Measurements from ENCODE around the gene TEKT5.
"Not testable (repeated sequence)": the region's sequence is repeated elsewhere in the genome, so short reads cannot be mapped to it uniquely, and the experiment has no call there.

Gene TEKT5

GRCh38 chr16:10657925-10658324, 36.8 kb downstream of the TEKT5 start:
- DNase-seq: no peak

GRCh38 chr16:10656618-10657017, 38.1 kb downstream of the TEKT5 start:
- no peak for DNase-seq

GRCh38 chr16:10655415-10655977, 39.2 kb downstream of the TEKT5 start:
- DNase-seq: no peak

GRCh38 chr16:10654592-10655414, 39.9 kb downstream of the TEKT5 start:
- DNase-seq: no peak

GRCh38 chr16:10652730-10653590, 41.8 kb downstream of the TEKT5 start:
- no peak for DNase-seq

GRCh38 chr16:10649098-10649497, 45.6 kb downstream of the TEKT5 start:
- DNase-seq: not testable (repeated sequence)

GRCh38 chr16:10647721-10648296, 46.9 kb downstream of the TEKT5 start:
- DNase-seq: no peak

- no peak for DNase-seq
These were observed 47.4 kb downstream of the TEKT5 start for GRCh38 chr16:10647264-10647720.

GRCh38 chr16:10646581-10647263, 48.0 kb downstream of the TEKT5 start:
- no peak for DNase-seq

- DNase-seq: no peak
These were observed 48.5 kb downstream of the TEKT5 start for GRCh38 chr16:10646228-10646580.

- DNase-seq: no peak
These were observed 50.6 kb downstream of the TEKT5 start for GRCh38 chr16:10644092-10644491.

GRCh38 chr16:10642964-10643363, 51.8 kb downstream of the TEKT5 start:
- no peak for DNase-seq

GRCh38 chr16:10641953-10642949, 52.5 kb downstream of the TEKT5 start:
- no peak for DNase-seq

GRCh38 chr16:10641555-10641952, 53.2 kb downstream of the TEKT5 start:
- DNase-seq: no peak

GRCh38 chr16:10640934-10641333, 53.8 kb downstream of the TEKT5 start:
- DNase-seq: no peak

- DNase-seq: no peak
These were observed 56.6 kb downstream of the TEKT5 start for GRCh38 chr16:10638101-10638500.

- no peak for DNase-seq
These were observed 57.2 kb downstream of the TEKT5 start for GRCh38 chr16:10637337-10638037.

GRCh38 chr16:10635365-10636021, 59.2 kb downstream of the TEKT5 start:
- no peak for DNase-seq

- not testable (repeated sequence) for DNase-seq
These were observed 61.3 kb downstream of the TEKT5 start for GRCh38 chr16:10633429-10633828.

GRCh38 chr16:10631886-10632285, 62.8 kb downstream of the TEKT5 start:
- DNase-seq: no peak
